Gastrocnemius medialis (tissue), 4 donors: ENCODE results near the gene LPAR6. TPM values are rescaled to one million over a fixed set of nuclear protein-coding genes. Genes with fewer than 3 reads are reported as not detected.

Source experiments
- ATAC-seq, 2 donors: fragments of 150-250 bp; one replicate each; pipeline ENCODE4 v1.9.1; 2016
- DNase-seq, 2 donors: peaks; one replicate each; pipeline ENCODE4 v3.0.0-alpha.2; 2019
- H3K27ac ChIP-seq, 4 donors: fragments of 200-600 bp; sonication (generic); 1 replicate in 1 of 4; 2 replicates in 3 of 4; pipeline ENCODE4 v1.5.1; 2016 to 2018; ENCODE audit warnings: mild to moderate bottlenecking in 2 of 4, moderate library complexity in 1 of 4
- H3K27me3 ChIP-seq, 3 donors: fragments of 200-600 bp; sonication (generic) in 2 of 3; 1 replicate in 1 of 3; 2 replicates in 2 of 3; pipeline versions ENCODE4 v1.5.1 to v1.6.0; 2016 to 2019; ENCODE audit warnings: mild to moderate bottlenecking in 1 of 3, moderate library complexity in 1 of 3
- H3K36me3 ChIP-seq, 2 donors: fragments of 200-600 bp; sonication (generic) in 1 of 2; one replicate each; pipeline ENCODE4 v1.5.1; 2017 to 2018
- H3K4me1 ChIP-seq, 2 donors: fragments of 200-600 bp; sonication (generic) in 1 of 2; one replicate each; pipeline ENCODE4 v1.5.1; 2016 to 2017; ENCODE audit warnings: mild to moderate bottlenecking in 2 of 2
- H3K4me3 ChIP-seq, 4 donors: fragments of 200-600 bp; sonication (generic) in 3 of 4; 1 replicate in 1 of 4; 2 replicates in 3 of 4; pipeline ENCODE4 v1.5.1; 2016 to 2019; ENCODE audit warnings: mild to moderate bottlenecking in 2 of 4
- H3K9me3 ChIP-seq, 3 donors: fragments of 200-600 bp; sonication (generic) in 2 of 3; 1 replicate in 1 of 3; 2 replicates in 2 of 3; pipeline ENCODE4 v1.5.1; 2016 to 2019
- CTCF ChIP-seq, 5 experiments: fragments of 450-650 bp in 3 of 5; fragments of 200-600 bp in 2 of 5; sonication (generic) in 2 of 5; IDR thresholded peaks in 4 of 5; conservative IDR thresholded peaks in 1 of 5; 1 replicate in 4 of 5; 2 replicates in 1 of 5; pipeline ENCODE4 v1.5.1; 2016 to 2019; ENCODE audit warnings: antibody characterized with exemption in 5 of 5, mild to moderate bottlenecking in 3 of 5, moderate library complexity in 3 of 5
- POLR2A ChIP-seq, 2 donors: fragments of 450-650 bp; IDR thresholded peaks; one replicate each; pipeline ENCODE4 v1.6.1; 2017; ENCODE audit warnings: antibody characterized with exemption in 2 of 2, mild to moderate bottlenecking in 2 of 2, moderate library complexity in 2 of 2
- in situ Hi-C, 4 donors: fragments of 200-750 bp; cut with MboI; loops; one replicate each; pipeline versions ENCODE4 v1.15.0 to v1.8.0; 2017; ENCODE audit warnings: low sequenced_read_pairs in 4 of 4
- intact Hi-C: fragments of 100-400 bp; cut with DNase I; formaldehyde crosslinking; loops from one replicate; pipeline ENCODE4 v1.15.1; 2023; ENCODE audit warnings: low total_unique reads
- total RNA-seq, 4 donors: library from RNA; depleted of rRNA; stranded (reverse); fragments of >200 nt; gene quantifications; one replicate each; pipeline versions ENCODE4 v1.1.0 to v1.2.3, GENCODE V29; 2016

LPAR6 gene
- total RNA-seq, 4 donors from 2014 or later: 4.1 to 20.6 (median 6.1) TPM

- H3K4me1 ChIP-seq: no peaks in the 10 kb centered on the region
- no peaks in the 10 kb centered on the region for H3K9me3 ChIP-seq
- H3K27ac ChIP-seq: no peak overlapping the region
- DNase-seq (no peak), ATAC-seq (no peak)
- intact Hi-C loops: no loop called here
- H3K36me3 ChIP-seq: peaks cover 0 to 45% of the 10 kb centered on the region in 2 donors
- no peak for TF ChIP-seq CTCF (IDR thresholded peaks at IDR 0.05 in 4 of 5, conservative IDR thresholded peaks at IDR 0.05 in 1 of 5)
- no peak for TF ChIP-seq POLR2A (IDR thresholded peaks at IDR 0.05)
- H3K4me3 ChIP-seq: no peak overlapping the region
- in situ Hi-C loops: no loop called here
- H3K27me3 ChIP-seq: no peaks in the 10 kb centered on the region
Observed at GRCh38 chr13:48377857-48378256, 35.1 kb downstream of the LPAR6 start.

GRCh38 chr13:48370815-48371214, 42.1 kb downstream of the LPAR6 start:
- ATAC-seq (no peak), DNase-seq (no peak)
- Histone ChIP-seq H3K27ac (peak overlapping the region in 1 of 4 donors; percentile 12), H3K36me3 (peaks cover 0 to 29% of the 10 kb centered on the region in 2 donors), H3K4me3 (no peak overlapping the region), H3K27me3 (no peaks in the 10 kb centered on the region), H3K9me3 (no peaks in the 10 kb centered on the region), H3K4me1 (no peaks in the 10 kb centered on the region)
- in situ Hi-C loops: loop anchor here in 1 of 4 donors (25.0 kb wide), 1 partner anchor 391 kb away; no protein-coding TSS in a partner anchor
- no peak for TF ChIP-seq POLR2A (IDR thresholded peaks at IDR 0.05)
- no peak for TF ChIP-seq CTCF (IDR thresholded peaks at IDR 0.05 in 4 of 5, conservative IDR thresholded peaks at IDR 0.05 in 1 of 5)
- intact Hi-C loops: no loop called here

GRCh38 chr13:48369988-48370387, 42.9 kb downstream of the LPAR6 start:
- Histone ChIP-seq H3K4me3 (no peak overlapping the region), H3K27me3 (no peaks in the 10 kb centered on the region), H3K9me3 (no peaks in the 10 kb centered on the region), H3K4me1 (no peaks in the 10 kb centered on the region), H3K27ac (no peak overlapping the region), H3K36me3 (peaks cover 0 to 22% of the 10 kb centered on the region in 2 donors)
- peak; percentile 33 to 96 for ATAC-seq
- in situ Hi-C loops: loop anchor here in 1 of 4 donors (25.0 kb wide), 1 partner anchor 392 kb away; no protein-coding TSS in a partner anchor
- TF ChIP-seq CTCF (IDR thresholded peaks at IDR 0.05 in 4 of 5, conservative IDR thresholded peaks at IDR 0.05 in 1 of 5) (no peak), POLR2A (IDR thresholded peaks at IDR 0.05) (no peak)
- intact Hi-C loops: no loop called here
- peak in 1 of 2 donors; percentile 18 for DNase-seq

Other genes with a start within 250 kb of the LPAR6 start
- gene ITM2B, start 179.9 kb downstream of the LPAR6 start, total RNA-seq: 100 to 1,000 TPM; 107 to 209 (median 168) TPM
- 10 to 100 TPM; 29.3 to 45.6 (median 33.2) TPM for gene RB1, start 109.4 kb downstream of the LPAR6 start, total RNA-seq
- 1 to 10 TPM; 1.7 to 9.1 (median 7.6) TPM for gene RCBTB2, start 120.0 kb upstream of the LPAR6 start, total RNA-seq
- under 1 TPM in 2 of 4 donors, not detected in 2; 0.09 to 0.10 TPM for gene CYSLTR2, start 240.8 kb upstream of the LPAR6 start, total RNA-seq